NCI-H510A (cell line): ENCODE measurements around the gene DACH1.

ENCODE experiments used
- DNase-seq: peaks from one replicate; lab custom pipeline; 2025; lab: John Stamatoyannopoulos, UW

The DACH1 gene

GRCh38 chr13:71583581-71583980 is 283.4 kb downstream of the DACH1 start:
- no peak for DNase-seq

DNA sequence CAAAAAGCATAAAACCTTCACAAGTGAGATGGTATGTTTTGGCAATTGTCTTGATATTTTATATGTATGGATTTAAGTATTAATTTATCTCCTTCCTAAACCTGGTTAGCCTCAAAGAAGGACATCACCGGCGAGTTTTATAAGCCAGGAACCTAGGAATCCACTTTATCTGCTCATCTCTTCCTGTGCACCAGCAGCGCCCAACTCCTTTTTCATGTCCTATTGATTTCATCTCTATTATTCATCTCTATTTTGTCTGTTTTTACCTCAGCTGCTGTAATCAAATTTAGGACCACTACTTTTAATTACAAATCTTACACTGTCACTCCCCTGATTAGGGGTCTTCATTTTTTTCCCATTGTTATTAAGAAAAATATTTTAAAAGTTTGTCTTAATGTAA is 286.4 kb downstream of the DACH1 start:
- no peak for DNase-seq

DNA sequence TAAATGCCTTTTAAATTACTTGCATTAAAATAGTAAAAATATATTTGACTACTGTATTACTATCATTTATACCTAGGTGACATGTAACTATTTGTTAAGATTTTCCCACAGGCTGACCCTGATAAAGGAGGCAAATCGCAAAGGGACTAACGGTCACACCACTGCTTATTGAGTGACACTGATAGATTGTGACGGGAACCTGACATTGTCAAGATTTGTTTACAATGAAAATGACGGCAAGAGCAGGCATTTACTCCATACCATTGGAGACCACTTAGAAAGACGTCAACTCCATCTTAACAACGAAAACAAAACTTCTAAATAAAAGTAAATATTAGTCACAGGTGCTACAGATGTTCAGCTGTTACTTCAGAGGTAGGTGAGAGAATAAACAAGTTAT is 289.0 kb downstream of the DACH1 start:
- no peak for DNase-seq

GRCh38 chr13:71577127-71577526 is 289.9 kb downstream of the DACH1 start:
- DNase-seq: no peak

DNA sequence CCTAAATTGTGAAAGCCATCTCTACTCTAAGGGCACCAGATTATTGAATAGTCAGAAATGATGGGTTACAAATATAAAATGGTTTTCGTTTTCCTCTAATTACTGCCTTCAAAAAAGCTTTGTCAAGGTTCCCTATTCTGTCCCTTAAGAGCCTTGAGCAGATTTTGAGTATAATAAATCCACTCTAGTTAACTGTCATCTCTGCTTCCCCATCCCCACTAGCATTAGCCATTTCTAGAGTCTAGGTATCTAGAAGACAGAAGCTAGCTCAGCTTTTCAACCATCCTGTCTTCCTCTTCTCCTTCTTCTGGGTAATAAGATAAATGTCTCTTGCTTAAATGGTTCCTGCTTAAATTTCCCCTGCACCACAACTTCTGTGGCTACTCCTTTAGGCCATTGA is 290.4 kb downstream of the DACH1 start:
- no peak for DNase-seq

DNA sequence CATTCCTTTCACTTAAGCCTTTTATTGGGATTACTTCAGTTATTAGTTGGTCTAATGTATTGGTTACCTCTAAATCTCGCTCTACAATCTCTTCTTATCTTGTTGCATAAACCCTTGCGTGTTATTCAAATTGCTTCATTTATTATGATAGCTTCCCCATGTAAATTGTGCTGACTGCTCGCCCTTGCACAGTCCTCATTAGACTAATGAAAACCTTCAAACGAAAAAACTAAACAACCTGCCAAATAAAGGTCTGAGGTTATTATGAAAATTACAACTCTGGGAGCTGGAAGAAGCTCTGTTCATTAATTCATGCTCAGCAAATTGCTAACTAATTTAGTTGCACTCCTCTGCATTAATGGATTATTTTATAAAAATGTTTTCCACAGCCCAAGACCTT is 320.1 kb downstream of the DACH1 start:
- DNase-seq: no peak

GRCh38 chr13:71540098-71540497 is 326.9 kb downstream of the DACH1 start:
- no peak for DNase-seq

GRCh38 chr13:71536201-71536600 is 330.8 kb downstream of the DACH1 start:
- DNase-seq: no peak

DNA sequence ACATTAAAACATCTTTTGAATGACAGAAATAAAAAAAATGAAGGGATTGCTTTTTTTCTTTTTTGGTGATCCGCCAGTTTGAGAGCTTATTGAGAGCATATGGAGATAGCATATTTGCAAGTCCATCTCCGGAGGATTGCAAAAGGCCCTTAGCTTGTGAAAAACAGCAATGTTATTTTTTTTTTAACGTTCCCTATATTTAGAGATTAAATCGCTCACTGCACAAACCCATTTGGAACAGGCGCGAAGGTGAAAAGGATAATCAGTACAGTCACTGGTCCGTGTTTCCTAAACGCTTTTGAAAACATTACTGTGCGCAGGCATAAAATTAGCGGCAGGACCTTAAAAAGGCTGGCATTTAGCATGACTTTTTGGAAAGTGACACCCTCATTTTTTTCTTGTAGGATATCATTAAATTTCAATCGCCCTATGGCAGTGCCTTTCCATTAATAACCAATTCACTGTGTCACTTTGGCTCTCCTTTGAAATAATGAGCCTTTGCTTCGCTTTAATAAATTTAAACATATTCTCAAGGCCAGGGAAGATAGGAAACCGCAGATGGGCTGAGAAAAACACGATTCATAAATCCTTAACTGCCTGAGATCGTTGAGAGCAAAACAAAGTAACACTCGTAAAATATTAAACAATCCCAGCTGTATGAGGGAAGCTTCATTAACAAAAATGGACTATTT is 342.2 kb downstream of the DACH1 start:
- DNase-seq: no peak

DNA sequence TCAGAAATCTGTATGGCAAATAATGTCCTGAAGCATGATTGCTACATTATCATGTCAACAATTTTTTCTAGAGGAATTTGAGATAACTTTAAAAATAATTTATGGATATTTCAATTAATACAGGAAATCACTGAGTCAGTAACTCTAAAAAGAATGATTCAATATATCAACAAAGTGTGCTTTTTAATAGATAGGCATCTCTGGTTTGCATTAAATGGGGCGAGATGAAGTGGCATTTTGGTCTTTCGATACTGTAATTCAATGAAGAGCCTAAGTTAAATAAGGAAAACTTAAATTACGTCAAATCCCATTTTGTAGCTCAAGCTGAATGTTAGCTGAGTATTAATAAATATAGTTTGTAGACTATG is 342.8 kb downstream of the DACH1 start:
- DNase-seq: no peak

DNA sequence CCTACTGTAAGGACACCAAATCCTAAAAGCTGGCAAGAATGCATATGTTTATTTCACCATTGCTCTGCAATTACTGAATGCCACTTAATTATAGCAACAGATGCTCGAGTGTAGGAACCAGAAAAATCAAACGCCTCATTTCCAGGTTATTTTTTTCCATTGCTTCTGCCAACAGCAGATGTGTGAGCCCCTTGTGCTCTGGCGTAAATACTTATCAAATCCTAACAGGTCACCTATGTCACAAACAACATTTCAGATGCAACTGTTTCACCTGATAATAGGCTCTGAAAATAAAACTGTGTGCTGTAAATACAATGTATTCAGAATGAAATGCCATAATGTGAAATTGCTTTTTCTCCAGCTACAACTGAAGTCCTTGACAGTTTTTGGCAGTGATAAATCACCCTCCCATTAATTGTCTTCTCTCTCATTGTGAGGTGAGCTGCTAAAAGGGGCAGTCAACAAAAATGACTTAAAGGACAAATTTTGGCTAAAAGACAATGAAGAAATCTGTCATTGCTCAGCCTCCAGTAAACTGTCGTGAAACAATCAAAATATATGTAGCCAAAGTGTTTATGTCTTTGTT is 344.0 kb downstream of the DACH1 start:
- DNase-seq: no peak

DNA sequence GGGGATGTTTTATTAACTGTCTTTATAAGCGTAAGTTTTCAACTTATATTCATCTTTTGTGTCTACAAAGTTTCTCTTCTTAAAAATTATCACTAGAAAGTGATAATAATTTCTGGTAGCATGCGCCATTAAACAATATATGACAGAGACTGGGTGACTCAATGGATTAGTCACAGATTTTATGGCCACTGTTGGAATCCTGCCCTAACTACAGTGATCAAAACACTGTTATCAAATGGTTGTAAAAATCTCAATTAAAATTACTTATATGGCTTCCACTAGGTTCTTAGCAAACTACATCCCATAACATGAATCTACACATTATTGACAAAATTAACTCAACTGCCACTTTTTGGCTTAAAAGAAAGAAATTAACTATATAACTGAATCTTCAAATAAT is 350.0 kb downstream of the DACH1 start:
- no peak for DNase-seq

DNA sequence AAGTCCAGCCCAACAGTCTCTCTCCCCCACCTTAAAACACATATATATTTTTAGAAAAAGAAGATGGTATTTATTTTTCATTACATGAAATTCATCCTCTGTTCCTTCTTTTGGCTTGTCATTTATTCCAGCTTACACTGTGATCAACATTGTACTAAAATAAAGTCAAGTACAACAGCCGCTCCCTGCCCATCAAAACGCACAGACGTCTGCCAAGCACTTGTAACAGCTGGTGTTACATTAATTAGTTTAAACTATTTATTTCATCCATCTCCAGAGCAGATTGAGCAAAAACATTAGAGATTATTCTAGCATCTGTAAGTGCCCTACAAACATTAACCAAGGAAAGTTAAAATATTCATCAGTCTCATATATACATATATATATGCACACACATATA is 350.5 kb downstream of the DACH1 start:
- no peak for DNase-seq

GRCh38 chr13:71515744-71516038 is 351.3 kb downstream of the DACH1 start:
- no peak for DNase-seq

GRCh38 chr13:71514900-71515743 is 351.9 kb downstream of the DACH1 start:
- no peak for DNase-seq

DNA sequence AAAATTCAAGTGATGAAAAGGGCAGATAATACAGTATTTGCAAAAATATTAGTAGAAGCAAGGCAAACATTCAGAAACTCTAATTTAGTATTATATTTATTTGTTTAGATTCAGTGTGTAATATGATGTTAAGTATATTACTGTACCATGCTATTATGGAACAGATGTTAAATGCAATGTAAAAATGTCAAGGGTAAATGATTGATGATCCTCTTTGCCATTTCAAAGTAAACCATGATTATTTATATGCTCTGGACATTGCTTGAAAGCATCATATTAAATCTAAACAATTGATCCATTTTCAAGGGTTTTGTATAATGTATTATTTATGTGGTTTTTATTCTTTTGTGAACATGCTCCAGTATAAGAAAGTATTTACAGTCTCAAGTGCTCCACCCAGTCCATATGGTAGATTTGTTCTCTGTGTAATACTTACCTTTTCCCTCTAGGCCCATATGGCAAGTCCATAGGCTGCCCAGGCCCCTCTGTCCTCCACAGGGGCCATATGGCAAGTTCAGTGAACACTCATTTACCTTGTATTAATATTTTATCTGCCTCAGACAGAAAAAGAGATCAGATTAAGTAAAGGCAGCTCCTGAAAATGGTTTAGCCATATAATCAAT is 353.5 kb downstream of the DACH1 start:
- no peak for DNase-seq

- DNase-seq: no peak
Observed at GRCh38 chr13:71503781-71504180, 363.2 kb downstream of the DACH1 start.

- no peak for DNase-seq
Observed at GRCh38 chr13:71499944-71500514, 367.0 kb downstream of the DACH1 start.

- no peak for DNase-seq
Observed at GRCh38 chr13:71499235-71499634, 367.8 kb downstream of the DACH1 start.

DNA sequence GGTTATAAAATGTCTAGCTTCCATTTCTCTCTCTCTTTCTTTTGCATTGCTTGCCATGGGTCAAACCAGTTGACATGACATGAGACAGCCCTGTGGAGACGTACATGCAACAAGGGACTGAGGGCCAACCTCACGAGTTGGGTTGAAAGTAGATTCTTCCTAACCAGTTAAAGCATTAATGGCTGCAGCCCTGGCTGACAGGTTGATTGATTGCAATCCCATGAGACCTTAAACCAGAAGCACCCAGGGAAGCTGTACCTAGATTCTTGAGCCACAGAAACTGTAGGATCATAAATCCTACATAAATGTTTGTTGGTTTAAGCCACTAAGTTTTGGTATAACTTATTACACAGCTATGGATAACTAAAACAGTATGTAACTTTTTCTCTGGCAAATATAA is 373.8 kb downstream of the DACH1 start:
- no peak for DNase-seq

DNA sequence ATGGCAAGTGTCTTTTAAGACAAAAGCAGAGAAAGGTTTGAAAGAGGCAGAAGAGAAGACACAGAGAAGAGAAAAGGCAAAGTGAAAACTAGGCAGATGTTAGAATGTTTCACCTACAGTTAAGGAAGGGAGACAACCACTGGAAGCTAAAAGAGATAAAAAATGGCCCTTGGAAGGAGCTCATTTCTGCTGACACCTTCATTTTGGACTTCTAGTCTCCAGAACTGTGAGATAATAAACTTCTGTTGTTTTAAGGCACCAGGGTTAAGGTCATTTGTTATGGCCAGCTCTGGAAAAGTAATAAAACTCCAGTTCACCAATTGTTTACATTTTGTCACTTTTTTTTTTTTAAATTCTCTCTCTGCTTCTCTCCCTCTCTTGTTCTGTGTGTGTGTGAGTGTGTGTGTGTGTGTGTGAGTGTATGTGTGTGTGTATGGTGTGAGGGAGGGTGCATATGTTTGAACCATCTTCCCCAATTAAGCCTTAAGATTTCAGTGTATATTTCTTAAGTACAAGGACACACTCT is 374.6 kb downstream of the DACH1 start:
- DNase-seq: no peak

DNA sequence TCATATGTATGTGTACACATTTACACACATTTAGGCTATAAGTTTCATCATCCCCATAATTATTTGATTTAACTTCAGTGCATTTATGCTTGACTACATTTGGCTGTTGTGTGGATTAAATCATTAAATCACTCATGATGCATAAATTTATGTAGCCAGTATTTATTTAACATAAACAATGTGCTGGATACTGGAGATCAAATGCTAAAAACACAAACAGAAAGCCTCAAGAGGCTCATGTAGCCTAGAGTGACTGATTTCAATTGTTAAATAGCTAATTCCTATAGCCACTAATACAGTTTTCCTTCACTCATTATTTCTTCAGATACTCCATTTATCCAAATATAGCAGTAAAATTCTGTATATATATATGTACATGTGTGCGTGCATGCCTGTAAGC is 376.0 kb downstream of the DACH1 start:
- no peak for DNase-seq

GRCh38 chr13:71489041-71489440 is 378.0 kb downstream of the DACH1 start:
- DNase-seq: no peak
